A673 (cell line): Measurements from ENCODE around the gene BMF. TPM values are rescaled to one million over a fixed set of nuclear protein-coding genes. Genes with fewer than 3 reads are reported as not detected.

ENCODE experiments used
- BruUV-seq: library from RNA; stranded (reverse); fragments of 400-500 nt; replicated peaks from 2 replicates; lab custom pipeline; 2021; lab: Mats Ljungman, UMichigan
- CTCF ChIA-PET: fragments of 300-600 bp; sonication (Branson Sonifier 250); formaldehyde crosslinking; loops from one replicate; lab custom pipeline; 2022; ENCODE audit warnings: antibody characterized with exemption; lab: Charles Lee
- POLR2A ChIA-PET: fragments of 300-600 bp; sonication (Branson Sonifier 250); formaldehyde crosslinking; loops from one replicate; lab custom pipeline; 2022; ENCODE audit warnings: antibody characterized with exemption; ENCODE audit not compliant: low non-redundant PET; lab: Charles Lee
- DNase-seq: peaks from one replicate; pipeline ENCODE4 v3.0.0-alpha.2; 2015; ENCODE audit warnings: low spot score
- H3K27ac ChIP-seq: fragments of 200-600 bp; sonication (generic); 2 replicates; pipeline ENCODE4 v1.5.1; 2016; ENCODE audit warnings: mixed run types, low read depth, mild to moderate bottlenecking, mixed read lengths, antibody characterized with exemption, low read length; ENCODE audit not compliant: poor library complexity, severe bottlenecking
- H3K27me3 ChIP-seq: fragments of 200-600 bp; sonication (generic); replicated peaks from 2 replicates; pipeline ENCODE4 v1.6.1; 2017; ENCODE audit warnings: mixed run types, low read depth, mild to moderate bottlenecking, mixed read lengths, antibody characterized with exemption, low read length; ENCODE audit not compliant: insufficient read depth, poor library complexity
- H3K36me3 ChIP-seq: fragments of 200-600 bp; sonication (generic); 2 replicates; pipeline ENCODE4 v1.6.1; 2016; ENCODE audit warnings: mixed run types, mild to moderate bottlenecking, mixed read lengths, antibody characterized with exemption, low read length; ENCODE audit not compliant: insufficient read depth, poor library complexity, severe bottlenecking
- H3K4me1 ChIP-seq: fragments of 200-600 bp; sonication (generic); 2 replicates; pipeline ENCODE4 v1.6.1; 2017; ENCODE audit warnings: mixed run types, mild to moderate bottlenecking, mixed read lengths, antibody characterized with exemption, low read length; ENCODE audit not compliant: insufficient read depth, poor library complexity, severe bottlenecking
- H3K4me3 ChIP-seq: fragments of 200-600 bp; sonication (generic); 2 replicates; pipeline ENCODE4 v1.5.1; 2016; ENCODE audit warnings: low read depth, mixed run types, mild to moderate bottlenecking, mixed read lengths, low read length; ENCODE audit not compliant: poor library complexity, severe bottlenecking
- H3K9me3 ChIP-seq: fragments of 200-600 bp; sonication (generic); 2 replicates; pipeline ENCODE4 v1.6.1; 2016; ENCODE audit warnings: mixed run types, low read depth, mild to moderate bottlenecking, mixed read lengths, antibody characterized with exemption, low read length; ENCODE audit not compliant: poor library complexity, severe bottlenecking
- CTCF ChIP-seq: fragments of 300-800, 200-600 bp; sonication (generic); conservative IDR thresholded peaks from 2 replicates; pipeline ENCODE4 v1.5.1; 2017; ENCODE audit warnings: low read depth, mild to moderate bottlenecking, antibody characterized with exemption, low read length, moderate library complexity, mixed read lengths
- EZH2 ChIP-seq: fragments of 200-600 bp; sonication (generic); IDR thresholded peaks from 2 replicates; pipeline ENCODE4 v1.6.1; 2017; ENCODE audit warnings: borderline replicate concordance, low read depth, mild to moderate bottlenecking, mixed read lengths, antibody characterized with exemption, low read length; ENCODE audit not compliant: poor library complexity, severe bottlenecking
- intact Hi-C: fragments of 100-400 bp; cut with micrococcal nuclease; formaldehyde crosslinking; loops from one replicate; pipeline ENCODE4 v1.10.0; 2022; ENCODE audit not compliant: unreplicated experiment
- total RNA-seq: library from RNA; stranded (reverse); gene quantifications from 2 replicates; pipeline ENCODE4 v1.2.3, GENCODE V29; 2021

BMF gene
- total RNA-seq, 1 experiment from 2014 or later, result 18.5 TPM

GRCh38 chr15:40097968-40098476 lies 10.7 kb downstream of the BMF start:
- peaks cover 3% of the 10 kb centered on the region for H3K36me3 ChIP-seq
- H3K27ac ChIP-seq, result peak overlapping the region; percentile 73

GRCh38 chr15:40097096-40097967 lies 11.3 kb downstream of the BMF start:
- BruUV-seq, result no TSS peak
- H3K36me3 ChIP-seq, result peaks cover 3% of the 10 kb centered on the region
- peaks cover 88% of the 10 kb centered on the region for H3K4me1 ChIP-seq
- H3K27me3 ChIP-seq, result no peaks in the 10 kb centered on the region
- intact Hi-C loops, result no loop called here
- H3K4me3 ChIP-seq, result no peak overlapping the region
- DNase-seq, result no peak
- TF ChIP-seq CTCF, result no peak
- ChIA-PET POLR2A (interaction anchor here (0.6 kb wide), 1 partner anchor 228 kb away, joined by 3 read pairs; no protein-coding TSS in a partner anchor), CTCF (interaction anchor here (0.5 to 2.0 kb wide), 5 partner anchors 7 to 22 kb away, joined by 3 to 5 read pairs (median 4); partner anchors contain the start of gene BMF)
- H3K9me3 ChIP-seq, result no peaks in the 10 kb centered on the region
- H3K27ac ChIP-seq, result peak overlapping the region; percentile 73

More at GRCh38 chr15:40097968-40098476, 10.7 kb downstream of the BMF start:
- BruUV-seq, result no TSS peak
- Histone ChIP-seq H3K27me3 (no peaks in the 10 kb centered on the region), H3K4me3 (no peak overlapping the region), H3K9me3 (no peaks in the 10 kb centered on the region), H3K4me1 (peaks cover 88% of the 10 kb centered on the region)
- DNase-seq, result no peak
- ChIA-PET CTCF (interaction anchor here (1.2 to 2.0 kb wide), 2 partner anchors 9 to 10 kb away, joined by 4 to 5 read pairs; partner anchors contain the start of gene BMF), POLR2A (no interaction called here)
- TF ChIP-seq CTCF (no peak), EZH2 (no peak)
- intact Hi-C loops, result no loop called here

- H3K9me3 ChIP-seq, result no peaks in the 10 kb centered on the region
- CTCF ChIA-PET, result interaction anchor here (0.6 to 1.4 kb wide), 2 partner anchors 8 to 23 kb away, joined by 3 to 4 read pairs; no protein-coding TSS in a partner anchor
- POLR2A ChIA-PET, result interaction anchor here (0.6 kb wide), 2 partner anchors 13 to 229 kb away, joined by 3 to 6 read pairs; partner anchors contain the start of gene BMF
- H3K4me1 ChIP-seq, result peaks cover 91% of the 10 kb centered on the region
- no peak overlapping the region for H3K4me3 ChIP-seq
- no peak for TF ChIP-seq EZH2
- TF ChIP-seq CTCF, result no peak
- no peak for DNase-seq
- H3K27me3 ChIP-seq, result no peaks in the 10 kb centered on the region
- intact Hi-C loops, result no loop called here
- no TSS peak for BruUV-seq
- H3K27ac ChIP-seq, result peak overlapping the region; percentile 73
- peaks cover under 1% of the 10 kb centered on the region for H3K36me3 ChIP-seq
These were observed 12.4 kb downstream of the BMF start for GRCh38 chr15:40096094-40096891.
